Measurements from ENCODE around the gene TRIM50.
"Not testable (repeated sequence)": the region's sequence is repeated elsewhere in the genome, so short reads cannot be mapped to it uniquely, and the experiment has no call there.

Gene TRIM50

GRCh38 chr7:73349763-73350162 lies 21.9 kb upstream of the TRIM50 start:
- DNase-seq = no peak

DNA sequence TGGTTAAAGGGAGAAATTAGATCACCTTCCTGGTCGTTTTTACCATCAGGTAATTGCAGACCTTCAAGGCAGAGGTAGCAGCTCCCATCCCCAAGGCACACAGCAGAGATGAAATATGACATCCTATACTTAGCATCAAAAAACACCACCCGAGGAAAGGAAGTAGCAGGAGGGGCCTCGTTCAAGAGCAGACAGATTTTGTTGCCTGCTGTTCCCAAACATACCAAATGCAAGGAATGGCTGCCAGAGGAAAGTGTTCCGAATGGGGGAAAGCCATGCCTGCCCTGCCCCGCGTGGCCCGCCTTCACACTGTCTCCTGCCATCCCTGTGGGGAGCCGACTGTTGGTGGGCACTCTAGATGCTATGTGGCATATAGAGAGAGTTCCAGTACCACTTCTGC lies 18.1 kb upstream of the TRIM50 start:
- DNase-seq = no peak

- no peak for DNase-seq
Measured at GRCh38 chr7:73345538-73345937, 17.7 kb upstream of the TRIM50 start.

DNA sequence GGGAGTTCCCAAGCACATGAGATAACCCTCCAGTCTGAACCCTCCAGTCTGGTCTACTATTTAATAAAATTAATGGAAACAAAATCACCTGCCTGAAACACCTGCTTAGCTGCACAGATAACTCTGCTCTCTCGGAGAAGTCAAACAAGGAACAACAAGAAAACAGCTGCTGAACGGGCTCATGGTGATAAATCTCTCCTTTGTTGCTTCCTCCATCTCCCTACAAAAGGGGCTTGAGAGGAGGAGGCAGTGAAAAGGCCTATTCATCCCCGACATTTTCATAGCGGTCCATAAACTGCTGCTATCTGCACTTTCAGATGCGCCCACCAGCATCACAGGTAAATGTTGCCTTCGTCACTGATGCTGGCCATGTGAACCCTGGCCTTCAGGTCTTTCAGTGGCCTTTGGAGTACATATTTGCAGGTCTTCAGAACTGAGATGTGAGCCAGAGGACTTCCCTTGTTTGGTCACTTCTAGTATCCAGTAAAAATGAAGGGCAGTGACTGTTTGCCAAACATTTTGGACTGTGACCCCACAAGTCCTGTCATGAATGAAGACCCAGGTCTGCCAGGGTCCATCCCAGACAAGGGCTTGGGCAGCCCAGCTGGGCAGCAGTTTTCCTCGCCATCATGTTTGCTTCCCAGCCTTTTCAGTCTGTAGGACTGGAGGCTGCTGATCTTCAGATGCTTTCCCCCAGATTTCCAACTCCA lies 15.9 kb upstream of the TRIM50 start:
- no peak for DNase-seq

DNA sequence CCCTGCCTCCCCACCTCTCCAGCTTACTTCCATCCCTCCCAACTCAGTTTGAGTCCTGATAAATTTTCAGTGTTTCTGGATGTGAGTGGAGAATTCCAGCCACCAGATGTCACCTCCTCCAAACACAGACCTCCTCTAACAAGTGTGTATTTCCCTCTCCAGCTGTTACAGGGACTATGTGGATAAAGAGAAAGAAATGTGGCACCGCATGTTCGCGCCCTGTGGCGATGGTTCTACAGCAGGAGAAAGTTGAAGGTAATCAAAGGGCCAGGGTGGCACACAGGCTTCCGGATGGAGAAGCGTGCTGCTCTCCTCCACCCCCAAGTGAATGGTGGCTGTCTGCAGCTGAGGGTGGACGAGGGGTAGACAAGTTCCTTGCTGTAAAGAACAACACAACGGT lies 14.8 kb upstream of the TRIM50 start:
- no peak for DNase-seq

- DNase-seq = no peak
Measured at GRCh38 chr7:73341877-73342276, 14.0 kb upstream of the TRIM50 start.

DNA sequence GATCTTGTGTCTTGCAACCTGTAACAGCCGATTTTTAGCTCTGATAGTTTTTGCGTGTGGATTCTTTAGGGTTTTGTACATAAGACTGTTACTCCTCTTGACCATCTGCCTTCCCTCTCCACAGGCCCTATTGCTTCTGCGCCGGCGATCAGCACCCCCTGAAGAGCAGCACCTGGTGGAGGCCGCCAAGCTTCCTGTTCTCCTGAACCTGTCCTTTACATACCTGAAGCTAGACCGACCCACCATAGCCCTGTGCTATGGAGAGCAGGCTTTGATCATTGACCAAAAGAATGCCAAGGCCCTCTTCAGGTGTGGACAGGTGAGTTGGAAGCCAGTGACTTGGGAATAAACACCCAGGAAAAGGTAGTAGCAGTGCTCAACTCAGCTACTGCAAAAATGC lies 12.6 kb upstream of the TRIM50 start:
- no peak for DNase-seq

- DNase-seq = no peak
Measured at GRCh38 chr7:73338321-73338720, 10.4 kb upstream of the TRIM50 start.

DNA sequence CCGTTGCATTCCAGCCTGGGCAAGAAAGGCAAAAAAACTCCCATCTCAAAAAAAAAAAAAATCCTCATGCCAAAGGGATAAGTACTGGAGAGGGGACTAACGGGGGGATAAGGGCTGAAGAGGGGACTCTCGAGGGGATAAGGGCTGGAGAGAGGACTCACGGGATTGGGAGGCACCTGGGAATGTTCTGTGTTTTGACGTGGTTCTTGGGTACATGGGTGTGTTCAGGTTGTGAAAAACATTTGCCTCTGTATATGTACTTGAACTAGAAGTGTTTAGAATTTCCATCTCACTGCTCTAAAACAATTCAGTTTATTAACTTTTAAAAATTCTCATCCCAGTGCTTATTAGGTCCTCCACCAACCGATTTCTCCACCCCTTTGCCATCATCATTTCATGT lies 4.6 kb upstream of the TRIM50 start:
- no peak for DNase-seq

DNA sequence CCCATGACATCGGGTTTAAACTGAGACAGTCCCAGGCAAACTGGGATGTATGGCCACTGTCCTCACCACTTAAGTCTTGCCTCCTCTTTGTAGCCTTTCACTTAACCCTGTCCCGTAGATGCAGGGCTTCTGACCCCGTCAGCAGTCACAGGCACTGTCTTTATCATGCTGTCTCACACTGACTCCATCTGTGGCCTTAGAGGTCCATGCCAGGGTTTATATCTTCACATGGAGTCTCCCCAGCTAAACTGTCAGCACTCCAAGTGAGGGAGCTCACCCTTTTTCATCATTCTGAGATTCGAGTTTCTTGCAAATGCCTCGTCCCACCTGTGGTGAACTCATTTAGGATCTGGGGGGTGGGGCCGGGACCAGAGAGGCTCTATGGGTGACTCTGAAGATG lies 2.9 kb upstream of the TRIM50 start:
- DNase-seq = no peak

GRCh38 chr7:73329861-73330581 lies 2.1 kb upstream of the TRIM50 start:
- no peak for DNase-seq

GRCh38 chr7:73328696-73329095 lies 814 bp upstream of the TRIM50 start:
- no peak for DNase-seq

DNA sequence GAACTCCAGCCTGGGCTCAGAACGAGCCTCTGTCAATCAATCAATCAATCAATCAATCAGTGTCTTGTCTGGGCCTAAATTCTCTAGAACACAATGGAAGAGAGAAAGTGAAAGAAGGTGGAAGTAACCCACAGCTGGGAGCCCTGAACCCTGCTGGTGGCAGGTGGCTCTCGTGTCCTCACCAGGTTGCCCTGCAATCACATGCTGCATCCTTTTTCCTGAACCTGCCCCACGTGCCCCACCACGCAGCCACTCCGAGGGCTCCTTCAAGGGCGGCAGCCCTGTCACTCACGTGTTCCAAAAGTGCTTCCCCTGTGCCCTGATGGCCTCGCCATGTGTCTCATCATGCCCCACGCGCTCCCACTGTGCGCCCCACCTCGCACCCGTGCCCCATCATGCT lies 433 bp downstream of the TRIM50 start:
- not testable (repeated sequence) for DNase-seq

GRCh38 chr7:73325424-73325823 lies 2.5 kb downstream of the TRIM50 start:
- not testable (repeated sequence) for DNase-seq

DNA sequence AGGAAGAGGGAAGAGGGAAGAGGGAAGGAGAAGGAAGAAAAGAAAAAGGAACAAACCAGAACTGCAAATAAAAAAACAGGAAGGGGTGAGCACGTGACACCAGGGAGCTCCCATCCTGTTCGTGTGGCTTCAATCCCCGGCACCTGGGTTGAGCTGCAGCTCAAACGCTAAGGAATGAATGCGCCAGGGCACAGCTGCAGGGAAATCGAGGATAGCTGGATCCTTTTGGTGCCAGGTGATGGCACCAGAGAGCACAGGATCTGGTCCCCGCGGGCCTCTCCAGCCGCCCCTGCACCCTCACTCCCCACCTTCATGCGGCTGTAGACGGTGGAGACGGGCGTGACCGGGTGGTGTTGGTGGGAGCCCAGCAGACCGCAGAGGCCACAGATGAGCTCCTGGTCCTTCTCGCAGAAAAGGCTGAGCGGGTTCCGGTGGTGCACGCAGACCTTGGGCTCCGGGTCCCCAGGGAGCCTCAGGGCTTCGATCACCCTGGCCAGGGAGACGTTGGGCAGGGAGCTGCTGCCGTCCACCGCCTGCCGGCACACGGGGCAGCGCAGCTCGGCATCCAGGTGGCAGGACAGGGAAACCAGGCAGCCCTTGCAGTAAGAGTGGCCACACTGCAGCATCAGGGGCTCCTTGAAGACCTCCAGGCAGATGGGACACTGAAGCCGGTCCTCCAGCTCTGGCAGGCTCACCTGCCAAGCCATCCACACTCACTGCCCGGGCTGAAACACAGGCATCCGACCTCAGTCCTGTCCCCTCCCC lies 3.6 kb downstream of the TRIM50 start:
- peak in 3 of 5 donors; percentile 32 to 51 (median 32) for DNase-seq

- DNase-seq = not testable (repeated sequence)
Measured at GRCh38 chr7:73323434-73324080, 4.3 kb downstream of the TRIM50 start.

- not testable (repeated sequence) for DNase-seq
Measured at GRCh38 chr7:73320009-73320408, 7.9 kb downstream of the TRIM50 start.

GRCh38 chr7:73319541-73319940 lies 8.3 kb downstream of the TRIM50 start:
- not testable (repeated sequence) for DNase-seq

GRCh38 chr7:73318656-73319204 lies 9.2 kb downstream of the TRIM50 start:
- not testable (repeated sequence) for DNase-seq

DNA sequence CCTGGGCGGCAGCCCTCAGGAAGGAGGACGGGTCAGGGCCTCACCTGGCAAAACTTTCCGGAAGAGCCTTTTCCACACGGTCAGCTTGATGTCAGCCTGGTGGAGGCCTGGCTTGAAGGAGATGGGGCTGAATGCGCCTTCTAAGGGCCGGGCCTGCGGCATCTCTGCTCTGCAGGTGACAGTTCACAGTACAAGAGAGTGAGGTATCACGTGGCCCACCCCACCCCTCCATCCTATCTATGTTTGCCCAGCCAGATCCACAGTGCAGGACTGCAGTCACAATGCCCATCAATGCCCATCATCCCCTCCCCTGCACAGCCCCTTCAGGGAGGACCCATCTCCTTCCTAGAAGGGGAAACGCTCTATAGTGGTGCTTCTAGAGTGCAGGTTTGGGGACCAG lies 11.4 kb downstream of the TRIM50 start:
- no peak for DNase-seq

- DNase-seq = no peak
Measured at GRCh38 chr7:73314271-73314670, 13.6 kb downstream of the TRIM50 start.

- no peak for DNase-seq
Measured at GRCh38 chr7:73313521-73313906, 14.4 kb downstream of the TRIM50 start.
